GM18517 (cell line): ENCODE data around the gene FBXO34.

Source experiments
- ATAC-seq: cut with Tn5 transposase; IDR thresholded peaks from one replicate; pipeline ENCODE4 v1.9.1; 2021; ENCODE audit warnings: mild to moderate bottlenecking, moderate library complexity; ENCODE audit not compliant: unreplicated experiment

The FBXO34 gene

DNA sequence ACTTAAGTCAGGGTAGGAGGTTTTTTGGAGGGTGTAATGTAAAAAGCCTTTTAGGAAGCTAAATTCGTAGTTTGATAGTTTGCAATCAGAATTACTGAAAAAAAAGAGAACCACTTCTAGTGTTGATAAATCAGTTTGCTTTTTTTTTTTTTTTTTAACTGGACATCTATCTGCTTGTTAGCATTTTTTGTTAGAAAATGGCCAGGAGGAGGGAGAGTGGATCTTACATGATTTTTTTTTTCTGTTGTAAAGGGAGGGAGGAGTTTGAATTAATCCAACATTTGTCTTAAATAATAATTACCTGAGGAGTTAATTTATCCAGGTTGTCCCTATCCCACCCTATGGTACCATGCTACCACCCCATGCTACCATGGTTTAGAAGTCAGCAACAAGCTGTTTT is 1.2 kb downstream of the FBXO34 start:
- ATAC-seq: no peak

DNA sequence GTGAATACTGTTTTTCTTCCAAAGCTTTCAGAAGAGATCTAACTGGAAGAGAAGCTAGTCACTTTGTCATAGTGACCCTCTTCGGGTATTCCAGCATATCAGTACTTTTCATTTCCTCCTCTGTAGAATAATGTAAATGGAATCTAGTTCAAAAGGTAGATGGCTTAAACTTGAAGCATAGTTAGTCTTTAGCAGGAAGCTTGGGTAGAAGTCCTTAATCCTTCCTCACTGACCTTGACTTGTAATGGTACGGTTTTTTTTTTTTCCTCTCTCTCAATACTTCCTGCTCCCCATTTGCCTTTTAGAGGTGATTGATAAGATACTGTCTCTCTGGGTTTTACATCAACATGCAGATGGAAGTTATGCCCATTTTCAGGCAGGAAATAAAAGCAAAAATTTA is 1.7 kb downstream of the FBXO34 start:
- no peak for ATAC-seq

DNA sequence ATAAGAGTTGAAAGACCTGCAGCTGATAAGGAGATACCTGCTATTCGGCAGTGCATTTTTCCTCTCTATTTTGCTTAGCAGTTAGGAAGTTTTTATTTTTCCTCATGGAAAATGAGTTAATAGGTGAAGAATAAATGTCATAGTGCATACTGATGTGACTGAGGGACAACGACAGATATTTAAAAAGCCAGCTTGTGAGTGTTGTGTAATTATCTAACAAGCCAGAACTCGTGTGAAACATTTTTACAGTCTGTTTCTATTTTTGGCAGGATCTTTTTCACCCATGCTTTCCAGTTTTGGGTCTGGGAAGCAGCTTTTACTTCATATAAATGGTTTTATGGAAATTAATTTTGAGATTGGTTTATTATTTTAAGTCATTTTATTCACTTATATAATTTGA is 2.9 kb downstream of the FBXO34 start:
- no peak for ATAC-seq

- no peak for ATAC-seq
Measured at GRCh38 chr14:55274751-55275150, 3.5 kb downstream of the FBXO34 start.

DNA sequence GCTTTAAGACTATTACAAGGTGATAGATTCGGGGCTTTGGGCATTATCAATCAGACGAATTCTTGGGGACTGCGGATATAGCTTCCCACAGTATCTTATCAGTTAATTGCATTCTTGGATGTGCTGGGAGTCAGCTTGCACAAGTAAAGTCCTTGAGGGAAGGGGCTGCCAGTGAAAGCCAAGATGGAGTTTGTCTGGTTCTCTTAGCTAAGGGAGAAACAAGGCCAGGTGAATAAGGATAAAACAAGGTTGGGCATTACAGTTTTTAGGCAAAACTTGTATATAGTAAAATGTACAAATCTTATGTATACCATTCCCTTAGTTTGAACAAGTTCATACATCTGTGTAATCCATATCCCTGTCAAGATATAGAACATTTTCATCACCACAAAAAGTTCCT is 5.5 kb downstream of the FBXO34 start:
- no peak for ATAC-seq

DNA sequence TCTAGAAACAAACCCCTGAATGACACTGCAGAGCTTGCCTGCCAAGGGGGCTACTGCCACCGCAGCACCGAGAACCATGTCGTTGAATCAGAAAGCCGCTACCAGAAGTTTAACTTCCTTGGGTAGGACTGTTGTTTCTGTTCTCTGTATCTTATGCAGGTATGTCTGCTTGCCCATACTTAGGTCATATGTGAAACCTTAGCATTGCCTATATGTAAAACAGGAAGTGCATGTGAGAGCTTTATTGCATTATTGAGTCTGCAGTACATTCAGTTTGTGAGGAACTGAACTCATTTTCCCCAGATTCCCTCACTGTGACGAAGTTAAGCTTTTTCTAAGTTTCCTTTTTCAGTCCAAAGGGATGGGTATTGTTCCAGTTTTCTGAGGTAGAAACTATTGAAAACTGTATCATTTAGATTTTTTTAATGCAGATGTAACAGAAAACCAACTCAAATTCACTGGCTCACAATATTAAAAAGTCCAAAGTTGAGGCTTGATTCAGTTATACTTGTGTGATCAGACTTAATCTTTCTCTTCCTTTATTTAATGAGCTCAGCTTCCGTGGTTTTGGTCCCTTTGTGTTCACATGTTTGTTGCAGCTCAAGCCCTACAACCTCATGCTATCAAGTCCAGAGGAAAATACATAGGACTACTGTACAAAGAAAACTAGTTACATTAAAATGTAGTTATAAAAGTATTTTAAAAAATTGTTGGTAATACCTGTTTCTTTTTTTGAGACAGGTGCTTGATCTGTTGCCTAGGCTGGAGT is 6.9 kb downstream of the FBXO34 start:
- ATAC-seq: peak; percentile 87

DNA sequence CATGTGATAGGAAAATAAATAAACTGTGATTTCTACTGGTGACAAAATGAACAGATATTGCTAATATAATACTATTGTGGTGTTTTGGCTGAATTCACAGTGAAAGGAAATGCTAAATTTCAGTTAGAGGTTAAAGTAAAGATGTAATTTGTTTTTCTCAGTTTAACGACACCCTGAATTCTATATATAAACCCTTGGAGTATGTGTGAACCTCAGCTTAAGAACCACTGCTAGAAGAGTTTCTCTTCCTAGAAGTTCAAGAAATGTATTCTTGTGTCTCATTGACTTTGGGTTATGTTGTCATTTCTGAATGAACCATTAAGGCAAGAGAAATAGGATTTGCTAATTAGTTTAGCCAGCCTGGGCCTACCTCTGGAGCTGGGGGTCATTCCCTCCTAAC is 8.2 kb downstream of the FBXO34 start:
- ATAC-seq: no peak

- no peak for ATAC-seq
Measured at GRCh38 chr14:55281316-55281839, 10.2 kb downstream of the FBXO34 start.

DNA sequence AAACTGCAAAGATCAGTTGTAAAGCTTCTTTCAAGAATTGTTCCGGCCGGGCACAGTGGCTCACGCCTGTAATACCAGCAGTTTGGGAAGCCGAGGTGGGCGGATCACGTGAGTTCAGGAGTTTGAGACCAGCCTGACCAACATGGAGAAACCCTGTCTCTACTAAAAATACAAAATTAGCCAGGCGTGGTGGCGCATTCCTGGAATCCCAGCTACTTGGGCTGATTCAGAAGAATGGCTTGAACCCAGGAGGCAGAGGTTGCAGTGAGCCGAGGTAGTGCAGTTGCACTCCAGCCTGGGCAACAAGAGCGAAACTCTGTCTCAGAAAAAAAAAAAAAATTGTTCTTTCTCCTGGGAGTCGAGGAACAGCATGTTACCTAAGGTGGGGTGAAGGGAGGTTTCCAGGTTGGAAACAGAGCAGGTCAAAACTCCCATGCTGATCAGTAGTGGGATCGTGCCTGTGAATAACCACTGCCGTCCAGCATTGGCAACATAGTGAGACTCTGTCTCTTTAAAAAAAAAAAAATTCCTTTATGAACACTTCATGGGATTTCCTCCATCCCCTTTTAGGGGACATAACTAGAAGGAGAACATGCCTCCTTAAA is 13.9 kb downstream of the FBXO34 start:
- no peak for ATAC-seq

- ATAC-seq: no peak
Measured at GRCh38 chr14:55288439-55288838, 17.2 kb downstream of the FBXO34 start.

DNA sequence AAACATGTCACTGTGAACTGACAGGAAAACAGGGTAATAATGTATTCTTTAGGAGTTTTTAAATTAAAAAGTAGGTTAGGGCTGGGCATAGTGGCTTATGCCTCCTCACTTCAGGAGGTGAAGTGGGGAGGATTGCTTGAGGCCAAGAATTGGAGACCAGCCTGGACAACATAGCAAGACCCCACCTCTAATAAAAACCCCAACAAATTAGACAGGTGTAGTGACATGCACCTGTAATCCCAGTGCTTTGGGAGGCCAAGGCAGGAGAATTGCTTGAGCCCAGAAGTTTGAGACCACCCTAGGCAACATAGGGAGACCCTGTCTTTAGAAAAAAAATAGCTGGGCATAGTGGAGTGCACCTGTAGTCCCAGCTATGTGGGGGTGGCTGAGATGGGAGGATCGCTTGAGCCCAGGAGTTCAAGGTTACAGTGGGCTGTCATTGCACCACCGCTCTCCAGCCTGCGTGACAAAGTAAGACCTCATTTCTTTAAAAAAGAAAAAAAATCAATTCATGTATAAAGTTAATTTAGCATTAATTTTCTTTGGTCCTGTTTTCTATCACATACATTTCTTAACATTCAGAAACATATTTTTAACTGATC is 20.4 kb downstream of the FBXO34 start:
- ATAC-seq: no peak

GRCh38 chr14:55294603-55295002 is 23.4 kb downstream of the FBXO34 start:
- ATAC-seq: no peak

DNA sequence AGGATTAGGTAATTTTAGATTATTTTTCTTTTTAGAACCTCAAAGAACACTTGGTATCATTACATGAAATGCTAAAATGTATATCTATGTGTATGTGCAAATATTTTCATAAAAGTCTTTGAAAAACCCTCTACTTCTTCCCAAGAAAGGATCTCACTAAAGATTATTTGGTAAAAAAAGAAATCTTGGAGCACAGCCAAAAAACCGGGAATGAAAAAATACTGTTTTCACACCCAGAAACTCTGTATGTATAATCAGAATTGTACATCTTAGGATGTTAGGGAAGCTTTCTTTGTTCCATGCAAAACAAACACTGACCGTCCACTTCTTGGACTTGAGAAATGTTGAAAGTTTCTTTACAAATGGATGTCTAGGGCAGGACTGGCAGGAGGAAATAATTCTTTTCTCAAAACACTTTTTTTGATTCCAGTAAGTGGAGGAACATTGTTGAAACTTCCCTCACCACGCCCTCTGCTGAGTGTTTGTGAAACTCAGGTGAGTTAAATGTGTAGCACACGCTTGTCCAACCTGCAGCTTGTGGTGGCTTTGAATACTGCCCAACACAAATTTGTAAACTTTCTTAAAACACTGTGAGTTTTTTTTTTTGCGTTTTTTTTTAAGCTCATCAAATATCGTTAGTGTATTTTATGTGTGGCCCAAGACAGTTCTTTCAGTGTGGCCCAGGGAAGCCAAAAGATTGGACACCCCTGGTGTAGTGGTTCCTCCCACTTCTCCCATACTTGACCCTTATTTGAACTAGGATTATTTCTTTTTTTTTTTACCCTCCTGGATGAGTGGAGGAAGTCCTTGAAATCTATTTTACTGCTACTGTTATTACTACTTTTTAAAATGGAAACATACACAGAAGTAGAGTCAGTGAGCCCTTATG is 26.6 kb downstream of the FBXO34 start:
- no peak for ATAC-seq

DNA sequence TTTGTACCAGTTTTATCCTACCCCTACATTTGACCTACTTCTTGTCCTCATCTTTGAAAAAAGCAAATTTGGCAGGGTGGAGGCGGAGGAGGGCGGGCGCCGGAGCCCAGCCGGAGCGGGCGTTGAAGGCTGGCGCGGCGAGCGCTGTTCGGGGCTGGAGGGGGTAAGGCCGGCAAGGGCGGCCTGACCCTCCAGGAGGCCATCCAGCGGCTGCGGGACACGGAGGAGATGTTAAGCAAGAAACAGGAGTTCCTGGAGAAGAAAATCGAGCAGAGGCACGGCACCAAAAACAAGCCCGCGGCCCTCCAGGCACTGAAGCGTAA is 27.2 kb downstream of the FBXO34 start:
- ATAC-seq: no peak

- ATAC-seq: no peak
Measured at GRCh38 chr14:55301437-55302121, 30.4 kb downstream of the FBXO34 start.

DNA sequence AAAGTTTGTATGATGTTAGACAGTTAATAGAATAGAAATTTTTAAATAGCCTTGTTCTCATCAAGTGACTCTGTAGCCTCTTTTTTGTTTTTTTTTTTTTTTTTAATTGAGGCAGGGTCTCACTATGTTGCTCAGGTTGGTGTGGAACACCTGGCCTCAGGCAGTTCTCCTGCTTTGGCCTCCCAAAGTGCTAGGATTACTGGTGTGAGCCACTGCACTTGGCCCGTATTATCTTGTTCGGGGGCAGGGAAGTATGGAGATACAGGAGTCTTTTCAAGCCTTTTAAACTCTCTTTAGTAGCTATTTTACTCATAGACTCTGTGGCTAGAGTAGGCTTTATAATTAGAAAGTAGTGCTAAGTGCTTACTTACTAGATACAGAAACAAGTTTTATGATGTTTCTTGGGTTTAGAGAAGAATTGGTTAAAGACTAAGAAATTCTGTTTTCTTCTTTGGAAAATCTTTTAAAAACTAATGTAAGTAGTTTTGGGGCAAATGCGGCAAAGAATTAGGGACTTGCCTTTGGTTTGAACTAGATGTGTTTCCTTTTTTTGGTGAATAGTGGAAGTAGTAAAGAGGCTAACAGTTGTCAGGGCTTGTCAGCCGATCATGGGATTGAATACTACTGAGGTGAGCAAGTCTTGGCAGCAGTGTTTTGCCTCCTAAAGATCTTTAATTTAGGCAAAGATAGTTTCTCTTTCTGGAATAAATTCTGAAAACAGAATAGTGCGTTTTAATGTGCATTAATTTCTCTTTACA is 31.3 kb downstream of the FBXO34 start:
- ATAC-seq: no peak

DNA sequence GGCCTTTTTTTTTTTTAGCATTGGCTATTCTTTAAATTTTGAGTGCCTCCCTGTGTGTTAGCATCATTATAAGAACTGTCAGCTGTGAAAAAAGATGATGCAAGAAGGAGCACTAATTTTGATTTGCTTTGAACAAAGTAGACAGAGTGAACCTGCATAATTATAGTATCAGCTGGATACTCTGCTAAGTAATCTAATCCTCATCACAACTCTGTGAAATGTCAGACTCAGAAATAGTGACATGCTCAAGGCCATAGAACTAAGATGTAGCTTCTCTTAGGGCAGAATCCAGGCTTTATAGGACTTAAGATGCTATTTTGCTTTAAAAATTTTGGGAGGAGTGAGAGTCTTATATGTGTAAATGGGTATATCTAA is 31.9 kb downstream of the FBXO34 start:
- no peak for ATAC-seq

- no peak for ATAC-seq
Measured at GRCh38 chr14:55303691-55304145, 32.5 kb downstream of the FBXO34 start.

GRCh38 chr14:55306938-55307589 is 35.8 kb downstream of the FBXO34 start:
- ATAC-seq: no peak
